HEK293 (cell line): ENCODE measurements around the gene VPS18.
A peak's percentile ranks its signal among the peaks of the same experiment; 100 is the strongest.

ENCODE experiments used
- CTCF ChIA-PET: fragments of 350-600 bp; formaldehyde crosslinking; extraction: SDS; loops from one replicate; lab custom pipeline; 2021; ENCODE audit warnings: antibody characterized with exemption; lab: Yijun Ruan, JAX
- POLR2A ChIA-PET: fragments of 300-600 bp; formaldehyde crosslinking; extraction: SDS; loops from one replicate; lab custom pipeline; 2020; ENCODE audit warnings: antibody characterized with exemption, inconsistent platforms; lab: Yijun Ruan, JAX
- H3K27ac ChIP-seq: fragments of 200-500 bp; sonication (Bioruptor generic); 2 replicates; pipeline ENCODE4 v1.5.1; 2014; ENCODE audit warnings: low read depth, low read length, control low read depth, inconsistent platforms; ENCODE audit errors: extremely low read depth
- H3K36me3 ChIP-seq, 2 experiments: fragments of 200-500 bp in 1 of 2; sonication (Bioruptor generic) in 1 of 2; 1 replicate in 1 of 2; 2 replicates in 1 of 2; pipeline ENCODE4 v1.5.1; 2014 to 2017; ENCODE audit warnings: inconsistent platforms in 2 of 2, low read length in 2 of 2; ENCODE audit not compliant: control insufficient read depth in 2 of 2, insufficient read depth in 1 of 2
- H3K4me1 ChIP-seq: fragments of 200-500 bp; sonication (Bioruptor generic); 2 replicates; pipeline ENCODE4 v1.5.1; 2014; ENCODE audit warnings: mild to moderate bottlenecking, low read length, inconsistent platforms; ENCODE audit not compliant: control insufficient read depth, insufficient read depth
- H3K4me3 ChIP-seq: 2 replicates; pipeline ENCODE4 v1.5.1; 2011; ENCODE audit warnings: low read depth, mild to moderate bottlenecking, control low read depth, low read length, moderate library complexity
- H3K9me3 ChIP-seq: fragments of 200-500 bp; sonication (Bioruptor generic); 2 replicates; pipeline ENCODE4 v1.5.1; 2014; ENCODE audit warnings: low read depth, low read length, inconsistent platforms; ENCODE audit not compliant: control insufficient read depth, insufficient read depth
- KLF1 ChIP-seq: fragments of 450-650 bp; formaldehyde crosslinking; IDR thresholded peaks from 2 replicates; pipeline ENCODE4 v1.5.1; 2016; ENCODE audit warnings: missing biosample characterization, missing genetic modification characterization
- SP7 ChIP-seq: fragments of 450-650 bp; formaldehyde crosslinking; IDR thresholded peaks from 2 replicates; pipeline ENCODE4 v1.5.1; 2016; ENCODE audit warnings: missing biosample characterization, missing genetic modification characterization
- TRIM28 ChIP-seq: IDR thresholded peaks from 2 replicates; pipeline ENCODE4 v1.6.1; 2011; ENCODE audit warnings: low read length, control low read depth, borderline replicate concordance
- ZBTB11 ChIP-seq: fragments of 450-650 bp; formaldehyde crosslinking; conservative IDR thresholded peaks from 2 replicates; pipeline ENCODE4 v1.5.1; 2016; ENCODE audit warnings: low read depth, missing biosample characterization, missing genetic modification characterization
- ZIC2 ChIP-seq: fragments of 450-650 bp; formaldehyde crosslinking; IDR thresholded peaks from 2 replicates; pipeline ENCODE4 v1.5.1; 2016; ENCODE audit warnings: missing biosample characterization, missing genetic modification characterization
- ZNF292 ChIP-seq: fragments of 450-650 bp; formaldehyde crosslinking; IDR thresholded peaks from 2 replicates; pipeline ENCODE4 v1.5.1; 2016; ENCODE audit warnings: low read depth, missing biosample characterization, missing genetic modification characterization, borderline replicate concordance
- ZNF354C ChIP-seq: fragments of 450-650 bp; formaldehyde crosslinking; IDR thresholded peaks from 2 replicates; pipeline ENCODE4 v1.5.1; 2016; ENCODE audit warnings: missing biosample characterization, missing genetic modification characterization, low read depth, borderline replicate concordance
- ZNF449 ChIP-seq: fragments of 450-650 bp; formaldehyde crosslinking; IDR thresholded peaks from 2 replicates; pipeline ENCODE4 v1.5.1; 2017; ENCODE audit warnings: missing biosample characterization, mild to moderate bottlenecking, missing genetic modification characterization, moderate library complexity
- ZNF501 ChIP-seq: fragments of 450-650 bp; formaldehyde crosslinking; IDR thresholded peaks from 2 replicates; pipeline ENCODE4 v1.5.1; 2016; ENCODE audit warnings: missing biosample characterization, missing genetic modification characterization
- ZNF530 ChIP-seq: fragments of 450-650 bp; formaldehyde crosslinking; IDR thresholded peaks from 2 replicates; pipeline ENCODE4 v1.5.1; 2016; ENCODE audit warnings: low read depth, missing biosample characterization, missing genetic modification characterization
- ZNF549 ChIP-seq: fragments of 450-650 bp; IDR thresholded peaks from 2 replicates; pipeline ENCODE4 v1.5.1; 2018; ENCODE audit warnings: missing biosample characterization, missing genetic modification characterization, mild to moderate bottlenecking, inconsistent platforms, moderate library complexity
- ZNF585B ChIP-seq: fragments of 450-650 bp; formaldehyde crosslinking; IDR thresholded peaks from 2 replicates; pipeline ENCODE4 v1.5.1; 2016; ENCODE audit warnings: missing biosample characterization, missing genetic modification characterization
- ZNF610 ChIP-seq: fragments of 450-650 bp; formaldehyde crosslinking; IDR thresholded peaks from 2 replicates; pipeline ENCODE4 v1.5.1; 2016; ENCODE audit warnings: missing biosample characterization, missing genetic modification characterization, borderline replicate concordance
- ZNF664 ChIP-seq: fragments of 450-650 bp; formaldehyde crosslinking; IDR thresholded peaks from 2 replicates; pipeline ENCODE4 v1.5.1; 2016; ENCODE audit warnings: missing biosample characterization, missing genetic modification characterization
- ZNF701 ChIP-seq: fragments of 450-650 bp; formaldehyde crosslinking; IDR thresholded peaks from 2 replicates; pipeline ENCODE4 v1.5.1; 2016; ENCODE audit warnings: missing biosample characterization, missing genetic modification characterization
- ZSCAN16 ChIP-seq: fragments of 450-650 bp; formaldehyde crosslinking; IDR thresholded peaks from 2 replicates; pipeline ENCODE4 v1.5.1; 2016; ENCODE audit warnings: missing biosample characterization, missing genetic modification characterization
- ZSCAN4 ChIP-seq: fragments of 450-650 bp; formaldehyde crosslinking; IDR thresholded peaks from 2 replicates; pipeline ENCODE4 v1.5.1; 2017; ENCODE audit warnings: missing biosample characterization, missing genetic modification characterization

VPS18 gene

GRCh38 chr15:40850576-40851112 is 43.6 kb upstream of the VPS18 start:
- TF ChIP-seq ZBTB11 (tag by site-specific recombination) (no peak), ZNF292 (tag by site-specific recombination) (no peak), ZNF585B (no peak), ZIC2 (no peak), ZNF449 (tag by site-specific recombination) (no peak), ZNF610 (tag by site-specific recombination) (no peak), ZNF664 (tag by site-specific recombination) (no peak), ZNF354C (tag by site-specific recombination) (no peak), ZSCAN16 (no peak), ZNF701 (tag by site-specific recombination) (no peak), ZNF501 (tag by site-specific recombination) (no peak), ZNF549 (no peak), ZNF530 (tag by site-specific recombination) (no peak)
- ChIA-PET CTCF (interaction anchor here (0.6 to 5.2 kb wide), 3 partner anchors 7 to 152 kb away, joined by 3 to 63 read pairs (median 4); no protein-coding TSS in a partner anchor), POLR2A (no interaction called here)
- H3K4me3 ChIP-seq: no peak overlapping the region
- peaks cover 3% of the 10 kb centered on the region; the same call in 1 of the 2 replicates for H3K4me1 ChIP-seq
- no peak overlapping the region for H3K27ac ChIP-seq
- H3K9me3 ChIP-seq: no peaks in the 10 kb centered on the region
- H3K36me3 ChIP-seq: peaks cover 0 to 25% of the 10 kb centered on the region in 2 experiments; a peak in 2 of 3 replicates

- H3K9me3 ChIP-seq: no peaks in the 10 kb centered on the region
- peak; percentile 95 for TF ChIP-seq KLF1 (tag by site-specific recombination)
- peak; percentile 75 for TF ChIP-seq ZSCAN4 (tag by site-specific recombination)
- peak; percentile 31; the same call in 1 of the 2 replicates for TF ChIP-seq SP7 (tag by site-specific recombination)
- no peak for TF ChIP-seq TRIM28
- TF ChIP-seq, all 188 proteins: peak for 3
- ChIA-PET CTCF (interaction anchor here (0.7 kb wide), 1 partner anchor 39 kb away, joined by 3 read pairs; no protein-coding TSS in a partner anchor), POLR2A (no interaction called here)
- Histone ChIP-seq H3K36me3 (peaks cover 0 to 41% of the 10 kb centered on the region in 2 experiments; a peak in 2 of 3 replicates), H3K27ac (no peak overlapping the region), H3K4me1 (no peaks in the 10 kb centered on the region), H3K4me3 (no peak overlapping the region)
These were observed 41.7 kb upstream of the VPS18 start for GRCh38 chr15:40852529-40852928.
